ENCODE data around the gene KDM6B. TPM values are rescaled to one million over a fixed set of nuclear protein-coding genes. Genes with fewer than 3 reads are reported as not detected.

Gene KDM6B
- total and polyA plus RNA-seq, 12 donors = 5.2 to 35.4 (median 25.3) TPM

GRCh38 chr17:7834957-7835813 lies 1.2 kb downstream of the KDM6B start:
- Histone ChIP-seq H3K36me3 (peaks cover 0 to 5% (median 0%) of the 10 kb centered on the region in 9 donors), H3K27me3 (peaks cover 0 to 3% (median 0%) of the 10 kb centered on the region in 7 donors), H3K9me3 (no peaks in the 10 kb centered on the region), H3K4me3 (peak overlapping the region; percentile 59 to 95 (median 80)), H3K4me1 (peaks cover 7 to 48% (median 42%) of the 10 kb centered on the region in 9 donors), H3K27ac (peak overlapping the region; percentile 94 to 100 (median 98))
- intact Hi-C loops (cut with DNase I) = loop anchor here in 7 of 10 donors (1.0 to 10.0 kb wide), 8 partner anchors 8 to 320 kb away; partner anchors contain the start of genes NAA38 (in 4 of the 7), CHD3 (in 1 of the 7) and PER1 (in 1 of the 7)
- TF ChIP-seq CTCF (IDR thresholded peaks at IDR 0.05) = peak; percentile 71 to 93 (median 81)
- WGBS, 2 donors = 1% methylated on average over 50 to 69 of the region's 69 CpGs
- ATAC-seq = peak; percentile 79 to 83 (median 82)
- peak; percentile 97 to 99 for DNase-seq

GRCh38 chr17:7835814-7836595 lies 2.0 kb downstream of the KDM6B start:
- no peak for TF ChIP-seq CTCF (IDR thresholded peaks at IDR 0.05)
- 0% methylated on average over 59 to 61 of the region's 61 CpGs for WGBS, 2 donors
- Histone ChIP-seq H3K36me3 (peaks cover 0 to 14% (median 0%) of the 10 kb centered on the region in 9 donors), H3K9me3 (no peaks in the 10 kb centered on the region), H3K27ac (peak overlapping the region; percentile 94 to 100 (median 98)), H3K4me3 (peak overlapping the region; percentile 59 to 95 (median 80)), H3K4me1 (peaks cover 8 to 56% (median 49%) of the 10 kb centered on the region in 9 donors), H3K27me3 (no peaks in the 10 kb centered on the region)
- peak; percentile 30 to 61 (median 55) for ATAC-seq
- DNase-seq = peak; percentile 82 to 88
- intact Hi-C loops (cut with DNase I) = loop anchor here in 7 of 10 donors (1.0 to 10.0 kb wide), 5 partner anchors 15 to 319 kb away; partner anchors contain the start of genes NAA38 (in 4 of the 7) and PER1 (in 1 of the 7)

GRCh38 chr17:7836596-7837407 lies 2.8 kb downstream of the KDM6B start:
- intact Hi-C loops (cut with DNase I) = loop anchor here in 2 of 10 donors (10.0 kb wide), 2 partner anchors 92 to 318 kb away; partner anchors contain the start of gene PER1 (in 1 of the 2)
- H3K27ac ChIP-seq = peak overlapping the region; percentile 94 to 100 (median 98)
- no peaks in the 10 kb centered on the region for H3K9me3 ChIP-seq
- TF ChIP-seq CTCF (IDR thresholded peaks at IDR 0.05) = no peak
- H3K4me3 ChIP-seq = peak overlapping the region; percentile 59 to 95 (median 80)
- H3K4me1 ChIP-seq = peaks cover 12 to 62% (median 55%) of the 10 kb centered on the region in 9 donors
- 1 to 2% methylated on average over 19 of the region's 19 CpGs for WGBS, 2 donors
- no peaks in the 10 kb centered on the region for H3K27me3 ChIP-seq
- H3K36me3 ChIP-seq = peaks cover 0 to 15% (median 0%) of the 10 kb centered on the region in 9 donors
- DNase-seq (peak; percentile 87 to 95), ATAC-seq (peak; percentile 17 to 50 (median 30))

Measured in heart right ventricle (tissue), 16 donors.